ENCODE measurements around the gene CTTN. TPM values are rescaled to one million over a fixed set of nuclear protein-coding genes. Genes with fewer than 3 reads are reported as not detected.
A peak's percentile ranks its signal among the peaks of the same experiment; 100 is the strongest.

The CTTN gene
- total and polyA plus RNA-seq, 9 of the 15 experiments (the other 6 are each of a cell fraction or from before 2014, with no cell fraction given): 9.9 to 158 (median 99.7) TPM

GRCh38 chr11:70397336-70397982 lies 870 bp upstream of the CTTN start:
- TSS peak; percentile 51 for BruUV-seq (replicated peaks)
- Histone ChIP-seq H2AFZ (ENCODE audit: low read depth, low read length) (peak overlapping the region; percentile 82), H3K9me1 (ENCODE audit: control insufficient read depth, insufficient read depth, low read length) (no peaks in the 10 kb centered on the region), H3K27me3 (ENCODE audit: control insufficient read depth in 2 of 2, insufficient read depth in 2 of 2, low read length in 2 of 2) (no peaks in the 10 kb centered on the region), H3K36me3 (ENCODE audit: control insufficient read depth, insufficient read depth, low read length) (peaks cover 51% of the 10 kb centered on the region; the same call in 2 of the 3 replicates), H3K9ac (ENCODE audit: insufficient read depth in 1 of 2, low read depth in 2 of 2, low read length in 2 of 2) (peak overlapping the region; percentile 88 to 93), H3K4me3 (peak overlapping the region; percentile 85), H3K4me2 (ENCODE audit: insufficient read depth, low read length) (peak overlapping the region; percentile 99), H4K20me1 (replicated peaks; ENCODE audit: control insufficient read depth, insufficient read depth, low read length) (peaks cover 17% of the 10 kb centered on the region; the same call in 1 of the 2 replicates), H3K4me1 (replicated peaks in 1 of 2; ENCODE audit: control insufficient read depth in 2 of 2, insufficient read depth in 2 of 2, low read length in 2 of 2) (peaks cover 22 to 23% of the 10 kb centered on the region in 2 experiments), H3K79me2 (ENCODE audit: control insufficient read depth, insufficient read depth, low read length) (peaks cover 98% of the 10 kb centered on the region), H3K9me3 (replicated peaks; ENCODE audit: control insufficient read depth, insufficient read depth, low read depth, low read length) (no peaks in the 10 kb centered on the region), H3K27ac (ENCODE audit: extremely low read depth, low read depth, low read length) (peak overlapping the region; percentile 87)
- FAIRE-seq: peak; percentile 78
- DNase-seq (ENCODE audit: extremely low read depth in 1 of 4, low spot score in 3 of 4): peak in 2 of 4 experiments; percentile 55 to 79
- in situ Hi-C loops (cut with MboI) (no loop called here), intact Hi-C loops (cut with micrococcal nuclease) (loop anchor here (10.0 kb wide), 1 partner anchor 193 kb away; the partner anchor contains the start of gene FADD)
- ATAC-seq: peak; percentile 72
- ChIA-PET POLR2A (interaction anchor here (0.7 to 1.0 kb wide), 2 partner anchors 14 to 32 kb away, joined by 3 read pairs; no protein-coding TSS in a partner anchor), CTCF (ENCODE audit: low intra/inter-chr PET ratio) (no interaction called here)
- under 1% methylated on average over 18 of the region's 18 CpGs for WGBS (ENCODE audit: insufficient coverage, low coverage, missing lambda C conversion rate)
- TF ChIP-seq MYC (IDR thresholded peaks at IDR 0.05; ENCODE audit: low read depth, low read length) (no peak), MYC (CRISPR knock-in tag; IDR thresholded peaks at IDR 0.05; ENCODE audit: borderline replicate concordance, low read depth) (no peak), RBM22 (IDR thresholded peaks at IDR 0.05; ENCODE audit: low read depth, low read length, poor library complexity, severe bottlenecking) (no peak), ARID1B (IDR thresholded peaks at IDR 0.05) (0 out of 2 replicates have a peak, but pooled peaks have one; percentile 28), SIX5 (IDR thresholded peaks at IDR 0.05; ENCODE audit: borderline replicate concordance in 1 of 2, insufficient read depth in 1 of 2, low read depth in 1 of 2, low read length in 2 of 2) (no peak), ASH1L (IDR thresholded peaks at IDR 0.05; ENCODE audit: borderline replicate concordance, low read depth, partially characterized antibody) (no peak), MITF (IDR thresholded peaks at IDR 0.05) (no peak), OTX1 (CRISPR knock-in tag; IDR thresholded peaks at IDR 0.05) (no peak), KAT2B (IDR thresholded peaks at IDR 0.05; ENCODE audit: low read depth, low read length) (no peak), LCOR (CRISPR knock-in tag; IDR thresholded peaks at IDR 0.05) (peak; percentile 59), USF1 (CRISPR knock-in tag; IDR thresholded peaks at IDR 0.05) (no peak), POLR2AphosphoS5 (IDR thresholded peaks at IDR 0.05; ENCODE audit: control insufficient read depth, insufficient read depth, low read depth, low read length) (no peak), HDAC3 (IDR thresholded peaks at IDR 0.05; ENCODE audit: borderline replicate concordance, partially characterized antibody) (no peak), ZNF140 (CRISPR knock-in tag; IDR thresholded peaks at IDR 0.05) (no peak), ZC3H11A (IDR thresholded peaks at IDR 0.05; ENCODE audit: low read depth, low read length) (no peak), SAP30 (IDR thresholded peaks at IDR 0.05; ENCODE audit: borderline replicate concordance, insufficient read depth, low read depth, low read length, poor library complexity, severe bottlenecking) (peak; percentile 3), ZNF696 (CRISPR knock-in tag; conservative IDR thresholded peaks at IDR 0.05) (no peak), ZNF3 (CRISPR knock-in tag; IDR thresholded peaks at IDR 0.05) (no peak)

All from K562 (cell line).